DMS 273 (cell line): ENCODE data around the gene RNASE8.

ENCODE experiments used
- DNase-seq: peaks from one replicate; lab custom pipeline; 2025; ENCODE audit not compliant: unreplicated experiment; lab: John Stamatoyannopoulos, UW

The RNASE8 gene

DNA sequence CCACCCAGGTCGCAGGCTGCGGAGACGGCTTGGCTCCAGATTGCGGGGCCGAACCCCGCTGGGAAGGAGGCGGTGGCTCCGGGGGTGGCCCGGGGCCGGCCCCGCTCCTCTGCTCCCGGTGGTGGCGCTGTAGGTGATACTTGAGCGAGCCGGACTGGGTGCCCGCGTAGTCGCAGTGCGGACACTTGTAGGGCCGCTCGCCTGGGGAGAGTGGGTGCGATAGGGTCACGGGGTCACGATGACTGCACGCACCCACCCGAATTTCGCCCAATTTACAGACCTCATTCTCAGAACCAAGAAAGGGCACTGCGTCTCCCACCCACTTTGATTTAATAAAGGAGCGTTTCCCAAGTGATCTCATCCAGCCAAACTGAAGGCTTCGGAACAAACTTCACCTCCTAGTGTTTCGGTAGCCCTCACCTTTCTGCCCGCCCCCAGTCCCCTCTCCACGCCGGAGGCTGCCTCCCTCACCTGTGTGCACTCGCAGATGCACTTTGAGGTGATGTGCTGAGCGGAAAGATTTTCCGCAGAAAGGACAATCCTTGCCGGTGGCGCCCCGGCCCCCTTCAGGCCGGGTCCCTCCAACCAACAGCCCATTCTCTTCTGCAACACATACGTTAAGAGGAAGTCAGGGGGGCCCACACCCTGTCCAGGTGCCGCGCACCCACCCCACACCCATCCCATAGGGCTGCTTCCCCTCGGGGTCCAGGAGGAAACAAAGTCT is 33.5 kb downstream of the RNASE8 start:
- DNase-seq: no peak

DNA sequence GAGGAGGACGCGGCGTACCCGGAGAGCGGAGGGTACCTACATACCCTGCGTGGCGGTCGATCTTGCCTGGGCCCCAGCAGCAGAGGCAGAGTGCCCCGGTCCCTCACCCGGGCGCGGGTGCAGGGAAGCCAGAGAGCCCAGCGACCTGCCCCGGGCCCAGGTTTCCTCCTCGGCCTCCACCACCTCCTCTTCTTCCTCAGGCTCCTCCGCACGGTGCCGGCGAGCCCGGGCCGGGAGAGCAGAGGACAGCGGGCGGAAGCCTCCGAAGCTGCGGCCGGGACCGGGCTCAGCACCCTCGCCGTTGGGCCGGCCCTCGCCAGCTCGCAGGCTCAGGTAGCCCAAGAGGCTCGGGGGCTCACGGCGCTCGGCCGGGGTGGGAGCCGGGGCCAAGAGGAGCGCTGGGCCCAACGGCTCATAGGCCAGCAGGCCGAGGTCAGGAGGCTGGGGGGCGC is 34.2 kb downstream of the RNASE8 start:
- no peak for DNase-seq

DNA sequence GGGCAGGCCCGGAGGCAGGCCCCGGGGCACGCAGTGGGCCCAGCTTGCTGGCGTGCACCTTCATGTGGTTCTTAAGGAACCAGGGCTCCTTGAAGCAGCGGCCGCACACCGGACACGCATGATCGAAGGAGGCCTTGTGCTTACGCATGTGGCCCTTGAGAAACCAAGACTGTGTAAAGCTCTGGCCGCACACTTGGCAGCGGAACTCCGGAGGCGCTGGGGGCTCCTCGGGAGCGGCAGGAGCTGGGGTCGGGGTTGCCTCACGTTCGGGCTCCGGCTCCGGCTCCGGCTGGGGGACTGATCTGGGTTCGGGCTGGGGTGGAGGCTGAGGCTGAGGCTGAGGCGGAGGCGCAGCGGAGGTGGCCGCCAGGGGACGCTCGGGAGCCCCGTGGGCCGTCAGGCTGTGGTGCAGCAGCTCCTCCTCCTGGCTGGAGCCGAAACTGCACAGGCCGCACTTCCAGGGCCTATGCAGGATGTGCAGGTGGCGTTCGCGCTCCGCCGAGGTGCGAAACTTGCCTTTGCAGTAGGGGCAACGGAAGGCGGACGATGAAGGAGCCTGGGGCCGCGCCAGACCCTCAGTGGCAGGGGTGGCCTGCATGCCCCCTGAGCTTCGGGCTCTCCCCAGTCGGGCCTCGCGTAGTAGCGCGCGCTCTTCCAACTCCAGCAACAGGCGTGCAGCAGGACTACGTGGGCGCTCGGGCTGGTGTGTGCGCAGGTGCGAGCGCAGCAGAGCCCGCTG is 34.8 kb downstream of the RNASE8 start:
- peak; percentile 65 for DNase-seq

DNA sequence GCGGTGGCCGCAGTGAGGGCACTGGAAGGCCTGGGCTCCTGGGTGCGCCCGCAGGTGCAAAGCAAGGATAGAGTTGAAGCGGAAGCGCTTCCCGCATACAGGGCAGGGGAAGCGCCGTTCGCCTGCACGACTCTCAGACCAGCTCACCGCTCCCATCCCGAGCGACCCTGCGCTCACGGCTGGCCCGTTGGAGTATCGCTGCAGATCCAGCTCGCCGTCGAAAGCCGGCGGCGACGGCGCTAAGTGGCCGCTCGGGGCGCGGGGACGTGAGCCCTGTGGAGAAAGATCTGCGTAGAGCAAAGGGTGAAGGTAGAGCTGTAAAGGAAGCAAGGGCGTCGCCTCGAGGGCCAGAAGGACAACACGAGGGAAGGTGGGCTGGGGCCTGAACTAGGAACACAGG is 35.4 kb downstream of the RNASE8 start:
- no peak for DNase-seq

DNA sequence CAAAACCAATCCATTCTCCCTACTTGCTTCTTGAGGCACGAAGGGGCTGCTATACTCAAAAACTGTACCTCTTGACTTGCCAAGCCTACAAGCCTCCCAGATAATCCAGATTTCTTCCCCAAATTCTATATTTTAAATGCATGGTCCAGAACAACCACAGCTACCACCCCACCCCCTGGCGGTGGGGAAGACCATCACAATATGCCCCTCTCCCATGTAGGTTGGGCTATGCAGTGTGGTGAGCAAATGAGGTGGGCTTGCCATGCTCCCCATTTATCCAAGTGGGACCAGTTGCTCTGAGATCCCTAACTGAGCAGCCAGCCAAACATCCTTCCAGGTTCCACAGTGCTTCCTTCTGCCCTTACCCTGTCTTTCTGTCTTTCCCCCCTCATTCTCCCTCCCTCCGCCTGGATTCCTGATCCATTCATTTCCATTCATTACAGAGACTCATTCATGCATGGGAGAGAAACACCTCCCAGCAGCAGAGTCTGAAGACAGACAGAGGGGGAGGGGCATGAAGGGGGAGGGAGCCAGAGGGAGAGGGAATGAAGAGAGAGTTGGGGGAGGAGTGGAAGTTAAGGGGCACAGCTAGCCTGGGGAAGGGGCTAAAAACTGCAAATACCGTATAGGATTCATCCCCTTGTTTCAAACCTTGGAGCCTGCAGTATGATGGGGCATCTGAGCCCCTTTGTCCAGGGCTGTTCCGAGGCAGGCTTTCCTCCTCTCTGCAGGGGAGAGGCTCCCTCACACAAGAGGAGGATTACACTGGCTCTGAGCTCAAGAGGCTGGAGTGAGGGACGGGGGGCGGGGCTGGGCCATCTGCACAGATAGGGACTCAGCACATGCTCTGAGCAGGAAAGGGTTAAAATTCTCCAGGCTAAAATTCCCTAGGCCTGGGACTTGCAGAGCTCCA is 36.4 kb downstream of the RNASE8 start:
- peak; percentile 92 for DNase-seq

DNA sequence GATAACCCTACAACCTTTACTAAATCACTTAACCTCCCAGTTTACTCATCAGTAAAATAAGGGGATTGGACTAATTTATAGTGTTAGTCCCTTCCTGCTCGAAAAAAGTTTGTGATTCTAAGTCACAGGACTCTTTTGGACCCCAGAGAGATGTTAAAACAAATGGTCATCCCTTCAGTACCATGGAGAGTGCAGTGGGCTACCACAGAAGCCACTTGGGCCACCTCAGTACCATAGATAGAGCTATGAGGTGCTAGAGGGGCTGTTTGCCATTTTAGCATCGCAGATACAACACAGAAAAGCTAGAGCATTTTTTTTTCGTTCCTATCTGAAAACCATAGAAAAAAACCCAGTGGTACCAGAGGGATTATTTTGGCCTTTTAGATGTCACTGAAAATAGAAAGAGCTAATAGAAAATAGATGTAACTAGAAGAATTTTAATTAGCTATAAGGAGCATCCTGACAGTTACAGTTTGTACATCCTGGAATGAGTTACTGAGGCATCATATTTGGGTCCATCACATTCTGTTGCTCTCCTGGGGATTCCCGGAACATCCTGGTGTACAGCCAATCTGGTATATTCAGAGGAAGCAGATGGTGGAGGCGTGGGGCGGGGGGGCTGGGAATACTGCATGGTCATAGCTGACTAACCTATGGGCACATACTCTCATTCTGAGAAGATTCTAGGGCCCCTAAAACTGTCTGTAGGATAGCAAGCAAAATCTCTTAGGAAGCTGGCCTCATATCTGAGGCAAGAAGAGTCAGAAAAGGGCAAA is 38.0 kb downstream of the RNASE8 start:
- DNase-seq: peak; percentile 89

DNA sequence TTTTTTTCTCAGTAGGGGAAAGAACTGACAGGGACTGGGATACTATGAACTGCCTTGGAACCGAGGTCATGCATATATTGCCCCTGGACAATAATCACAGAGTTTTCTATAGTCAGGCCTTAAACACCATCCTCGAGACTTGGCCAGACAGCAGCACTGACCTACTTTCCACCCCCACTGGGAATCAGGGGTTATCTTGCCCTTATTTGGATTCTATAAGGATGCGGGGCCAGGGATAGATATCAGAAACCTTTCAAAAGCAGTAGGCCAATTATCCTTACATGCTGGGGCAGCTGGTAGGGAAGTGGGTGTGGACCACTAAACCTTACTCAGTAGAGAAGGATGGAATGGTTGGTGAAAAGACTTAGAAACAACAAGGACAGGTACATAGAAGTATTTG is 38.8 kb downstream of the RNASE8 start:
- DNase-seq: peak; percentile 58

DNA sequence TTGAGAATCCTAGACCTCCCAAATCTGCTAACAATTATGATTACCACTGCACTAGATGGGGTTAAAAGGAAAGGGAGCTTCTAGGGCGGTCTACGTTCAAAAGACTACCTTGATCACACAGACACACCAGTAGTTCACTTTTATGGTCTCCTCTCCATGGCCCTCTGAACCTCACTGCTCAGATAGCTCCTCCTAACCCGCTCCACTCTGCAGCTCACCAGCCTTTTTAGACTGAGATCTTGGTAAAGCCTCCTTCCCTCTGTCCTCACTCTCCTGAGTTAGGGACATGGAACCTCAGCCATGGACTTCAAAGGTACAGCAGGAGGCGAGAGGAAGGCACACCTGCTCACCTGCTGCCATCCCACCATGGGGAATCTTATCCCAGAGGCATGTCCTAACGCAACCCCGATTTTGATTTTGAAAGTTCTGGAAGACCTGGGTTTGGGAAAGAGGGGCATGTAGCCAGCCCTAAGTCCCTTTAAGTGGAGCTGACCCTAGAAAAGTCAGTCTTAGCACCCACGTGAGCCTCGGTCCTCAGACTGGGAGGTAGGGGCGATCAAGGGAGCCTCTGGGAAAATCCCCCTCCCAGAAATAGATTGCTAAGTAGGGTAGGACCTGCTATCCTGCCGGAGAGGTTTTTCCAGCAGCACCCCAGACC is 39.5 kb downstream of the RNASE8 start:
- DNase-seq: peak; percentile 52

DNA sequence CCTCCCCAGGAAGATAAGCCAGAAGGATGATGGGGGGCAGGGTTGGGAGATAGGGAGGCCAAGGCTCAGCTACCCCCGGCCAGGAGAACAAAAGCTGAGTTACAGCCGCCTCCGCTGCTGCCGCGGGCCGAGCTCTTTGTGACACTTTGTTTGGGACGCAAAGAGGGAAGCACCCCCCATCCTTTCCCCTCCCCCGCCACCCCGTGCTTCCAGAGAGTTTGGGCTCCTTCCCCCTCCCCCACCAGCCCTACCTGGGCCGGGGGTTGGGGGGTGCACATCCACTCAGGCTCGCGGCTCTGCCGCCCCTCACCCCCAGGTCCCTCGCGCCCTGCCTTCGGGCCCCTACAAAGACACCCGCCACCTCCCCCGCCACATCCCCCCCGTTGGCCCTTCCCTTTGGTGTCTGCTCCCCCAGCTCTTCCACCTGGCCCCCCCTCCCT is 40.0 kb downstream of the RNASE8 start:
- peak; percentile 53 for DNase-seq

DNA sequence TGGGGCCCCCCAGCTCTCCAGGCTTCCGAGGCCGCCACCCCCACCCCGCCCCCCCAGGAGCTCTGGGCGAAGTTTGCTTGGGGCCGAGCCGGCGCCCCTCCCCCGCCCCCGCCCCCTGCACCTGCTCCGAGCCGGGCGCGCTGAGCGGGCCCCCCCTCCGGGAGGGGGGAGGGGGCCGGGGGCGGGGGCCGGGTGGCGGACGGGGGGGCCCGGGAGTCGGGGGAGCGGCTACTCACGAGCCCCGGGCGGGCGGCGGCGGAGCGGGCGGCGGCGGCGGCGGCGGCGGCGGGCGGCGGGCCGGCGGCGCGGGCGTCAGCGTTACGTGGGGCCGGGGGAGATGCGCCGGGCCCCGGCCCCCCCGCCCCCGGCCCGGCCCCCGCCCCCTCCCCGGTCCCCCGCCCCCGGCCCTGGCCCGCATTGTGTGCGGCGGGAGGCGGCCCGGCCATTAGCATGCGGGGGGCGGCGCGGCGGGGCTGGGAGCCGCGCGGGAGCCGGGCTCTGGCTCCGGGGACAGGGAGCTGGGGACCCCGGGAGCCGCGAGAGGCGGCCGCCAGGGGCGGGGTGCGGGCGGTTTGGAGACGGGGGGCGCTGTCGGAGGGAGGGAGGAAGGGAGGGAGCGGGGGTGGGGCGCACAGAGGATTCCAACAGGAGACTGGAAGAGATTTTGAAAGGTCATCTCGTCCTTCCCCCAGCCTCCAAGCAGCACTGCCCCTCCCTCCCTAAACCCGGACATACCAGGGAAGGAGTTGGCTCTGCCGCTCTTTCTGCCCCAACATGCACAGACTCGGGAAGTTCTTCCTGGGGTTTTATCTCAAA is 40.7 kb downstream of the RNASE8 start, which contains the start of gene ZNF219:
Gene ZNF219, minus strand, starts transcription at position 580 of the 816 bp plus-strand sequence. CDS start 5,064 bp downstream, outside the sequence.
- DNase-seq: peak; percentile 82

DNA sequence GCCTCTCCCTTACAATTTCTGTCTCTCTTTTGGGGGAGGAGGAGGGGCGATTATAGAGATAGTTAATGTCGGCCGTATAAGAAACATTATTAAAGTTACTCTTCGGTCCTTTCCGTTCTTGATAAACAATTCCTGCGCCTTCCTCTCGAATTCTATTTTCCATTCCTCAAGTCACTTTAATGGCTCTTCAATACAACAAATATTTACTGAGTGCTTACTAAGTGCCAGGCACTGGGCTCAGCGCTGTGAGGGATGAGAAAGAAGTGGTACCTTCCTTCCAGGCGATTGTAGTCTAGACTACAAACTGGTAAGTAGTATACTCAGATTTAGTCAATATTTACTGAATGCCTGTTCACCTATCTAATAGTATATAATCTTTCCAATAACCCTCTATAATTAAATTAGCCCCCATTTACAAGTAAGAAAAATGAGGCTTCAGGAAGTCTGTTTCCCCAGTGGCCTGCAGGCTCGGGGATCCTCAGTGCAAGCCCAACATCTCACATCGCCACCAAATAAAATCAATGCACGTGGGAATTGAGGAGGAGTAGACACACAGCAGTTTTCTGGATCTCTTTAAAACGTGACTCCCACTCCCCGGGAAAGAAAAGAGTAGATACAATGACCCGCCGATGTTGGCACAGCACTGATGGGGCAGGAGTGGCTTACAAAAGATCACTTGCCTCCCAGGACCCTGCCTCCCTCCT is 41.4 kb downstream of the RNASE8 start:
- peak; percentile 52 for DNase-seq

DNA sequence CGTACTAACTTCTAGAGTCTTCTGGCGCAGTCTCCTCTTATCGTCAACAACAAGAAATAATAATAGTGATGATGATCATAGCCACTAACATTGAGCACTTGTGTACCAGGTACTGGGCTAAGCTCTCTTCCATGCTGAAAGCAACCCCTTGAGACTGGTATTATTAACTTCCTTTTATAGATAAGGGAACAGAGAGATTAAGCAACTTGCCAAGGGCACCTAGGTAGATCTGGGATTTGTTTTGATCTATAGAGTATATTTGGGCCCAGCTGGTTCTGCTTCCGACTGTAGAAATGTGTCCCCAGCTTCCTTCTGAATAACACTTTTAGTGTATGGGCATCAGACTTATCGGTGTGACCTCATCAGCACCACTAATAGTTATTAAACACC is 42.0 kb downstream of the RNASE8 start:
- no peak for DNase-seq

DNA sequence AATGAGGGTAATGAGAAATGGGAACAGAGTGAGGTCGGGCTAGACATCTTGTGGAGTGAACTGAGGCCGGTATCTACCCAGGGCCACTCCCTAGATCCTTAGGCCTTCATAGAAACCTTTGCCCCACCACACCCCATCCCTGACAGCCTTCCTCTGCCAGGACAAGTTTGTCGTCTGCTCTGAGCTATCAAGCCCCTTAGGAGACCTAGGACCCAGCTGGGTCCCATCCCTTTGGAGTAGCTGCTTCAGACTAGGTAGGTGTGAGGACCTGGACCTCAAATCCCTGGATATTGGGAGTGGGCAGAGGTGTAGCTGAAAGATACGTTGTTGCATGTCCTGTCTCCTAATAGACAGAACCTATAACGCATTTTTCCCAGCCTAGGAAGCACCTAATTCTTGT is 43.3 kb downstream of the RNASE8 start, which contains the start of gene TMEM253:
Gene TMEM253, plus strand, starts transcription at position 136 of the 400 bp plus-strand sequence. CDS start 278 bp downstream, outside the sequence.
- DNase-seq: no peak

DNA sequence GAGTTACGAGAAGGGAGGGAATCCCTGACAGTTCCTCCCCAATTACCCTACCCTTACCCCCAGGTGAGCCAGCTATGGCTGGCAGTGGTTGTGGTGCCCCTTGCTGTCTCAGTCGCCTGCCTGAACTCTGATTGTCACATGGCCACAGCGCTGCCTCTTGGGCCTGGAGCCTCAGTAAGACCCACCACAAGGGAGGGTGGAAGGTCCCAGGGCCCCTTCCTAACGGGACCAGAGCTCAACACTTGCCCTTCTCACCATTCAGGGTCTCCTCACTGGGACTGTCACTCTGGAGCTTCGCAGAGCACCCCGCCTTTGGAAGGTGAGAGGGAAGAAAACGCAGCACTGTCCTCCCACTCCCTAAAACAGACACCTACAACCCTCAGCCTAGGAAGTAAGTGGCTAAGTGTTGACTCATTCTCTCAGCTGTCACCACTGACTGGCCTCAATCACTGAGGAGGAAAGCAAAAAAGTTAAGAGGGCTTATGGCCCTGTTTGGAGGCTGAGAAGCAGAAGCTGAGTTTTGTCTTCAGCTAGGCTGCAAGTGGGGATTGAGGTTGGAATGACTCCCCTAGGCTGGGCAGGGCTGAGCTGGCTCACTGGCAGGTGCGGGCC is 44.3 kb downstream of the RNASE8 start:
- no peak for DNase-seq

DNA sequence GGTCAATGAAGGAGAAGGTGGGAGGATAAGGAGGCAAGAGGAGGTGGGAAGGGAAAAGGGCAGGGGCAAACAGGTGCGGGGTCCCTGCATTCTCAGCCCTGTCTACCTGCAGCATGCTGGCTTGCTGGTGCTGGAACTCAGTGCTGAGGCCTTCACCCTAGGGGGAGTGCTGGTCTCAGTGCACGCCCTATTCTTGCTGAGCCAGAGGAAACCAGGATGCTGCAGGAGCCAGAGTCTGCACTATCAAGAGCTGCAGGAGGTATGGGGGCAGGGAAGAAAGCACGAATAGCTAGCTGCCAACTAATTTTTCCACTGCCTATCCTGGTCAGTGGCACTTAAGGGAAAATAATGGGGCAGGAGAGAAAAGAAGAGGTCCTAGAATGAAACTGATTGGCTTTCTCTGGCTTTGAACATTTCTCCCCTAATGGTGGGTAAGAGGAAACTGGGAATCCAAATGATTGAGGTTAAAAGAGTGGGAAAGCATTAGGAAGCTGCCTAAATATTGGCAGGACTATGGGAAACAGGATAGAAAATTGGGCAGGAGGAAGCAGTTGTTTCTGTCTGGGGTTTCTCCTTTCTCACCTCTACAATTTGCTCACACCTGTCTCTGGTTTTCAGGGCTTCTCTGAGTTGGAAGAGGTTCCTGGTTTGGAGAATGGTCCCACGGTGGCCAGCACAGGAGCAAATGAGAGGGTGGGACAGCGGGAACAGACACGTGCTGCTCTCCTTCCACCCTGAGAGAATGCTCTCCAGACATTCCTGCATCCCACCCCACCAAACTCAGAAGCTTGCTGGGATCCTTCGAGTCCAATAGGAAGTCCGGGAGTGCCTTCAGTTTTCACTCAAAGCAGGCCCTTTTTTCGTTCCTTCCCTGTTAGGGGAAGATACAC is 45.1 kb downstream of the RNASE8 start:
- peak; percentile 49 for DNase-seq

DNA sequence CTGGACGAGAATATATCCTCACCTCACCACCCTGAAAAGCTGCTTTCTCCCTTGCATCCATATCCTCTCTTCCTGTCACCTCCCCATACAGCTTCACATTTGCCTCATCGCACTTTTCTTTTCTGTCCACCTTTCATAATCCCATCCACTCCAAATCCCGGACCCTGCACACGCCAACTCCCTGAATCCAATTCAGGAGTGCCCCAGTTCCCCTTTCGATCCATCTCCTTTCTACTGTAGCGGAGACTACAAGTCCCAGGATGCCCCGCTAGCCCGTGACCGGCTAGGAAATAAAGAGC is 45.7 kb downstream of the RNASE8 start:
- DNase-seq: no peak
